Measurements from ENCODE around the gene DDX41. TPM values are rescaled to one million over a fixed set of nuclear protein-coding genes. Genes with fewer than 3 reads are reported as not detected.

The DDX41 gene
- total and polyA plus RNA-seq, 2 donors (not counting 3 experiments of a cell fraction or from before 2014, with no cell fraction given), result 103 to 118 TPM

GRCh38 chr5:177483994-177484901 lies 32.5 kb downstream of the DDX41 start:
- H3K27me3 ChIP-seq (ENCODE audit: control insufficient read depth in 2 of 2, insufficient read depth in 2 of 2, low read length in 2 of 2), result no peaks in the 10 kb centered on the region
- H4K20me1 ChIP-seq (replicated peaks; ENCODE audit: control insufficient read depth, extremely low read depth, insufficient read depth, low read length), result no peaks in the 10 kb centered on the region
- H3K36me3 ChIP-seq (ENCODE audit: control insufficient read depth in 2 of 2, extremely low read depth in 1 of 2, insufficient read depth in 2 of 2, low read length in 2 of 2), result peaks cover 16 to 48% of the 10 kb centered on the region in 2 experiments
- no TSS peak for BruUV-seq (replicated peaks)
- no peaks in the 10 kb centered on the region for H3K9me1 ChIP-seq (replicated peaks; ENCODE audit: control insufficient read depth, extremely low read depth, insufficient read depth, low read length)
- no peaks in the 10 kb centered on the region for H3K9me3 ChIP-seq (replicated peaks; ENCODE audit: control insufficient read depth, insufficient read depth, low read length)
- no peak overlapping the region for H3K4me2 ChIP-seq (ENCODE audit: insufficient read depth, low read length)
- no peak overlapping the region for H2AFZ ChIP-seq (ENCODE audit: low read depth, low read length)
- H3K27ac ChIP-seq (ENCODE audit: insufficient read depth, low read depth, low read length), result no peak overlapping the region
- CTCF ChIA-PET, result no interaction called here
- DNase-seq (ENCODE audit: low read depth, low spot score), result no peak
- no peak overlapping the region for H3K9ac ChIP-seq (replicated peaks; ENCODE audit: extremely low read depth, insufficient read depth, low read length)
- FAIRE-seq, result no peak
- TF ChIP-seq POLR2AphosphoS5 (IDR thresholded peaks at IDR 0.05; ENCODE audit: insufficient read depth, low read depth, low read length) (peak; percentile 75), EZH2 (IDR thresholded peaks at IDR 0.05; ENCODE audit: borderline replicate concordance, low read depth, low read length, severe bottlenecking) (no peak), POLR2A (IDR thresholded peaks at IDR 0.05; ENCODE audit: low read depth, low read length) (peak; percentile 61), JUN (IDR thresholded peaks at IDR 0.05; ENCODE audit: borderline replicate concordance, insufficient read depth, insufficient read length, low read depth) (no peak), MAX (IDR thresholded peaks at IDR 0.05; ENCODE audit: insufficient read depth, insufficient read length) (no peak)
- no peaks in the 10 kb centered on the region for H3K4me1 ChIP-seq (ENCODE audit: control insufficient read depth, extremely low read depth, insufficient read depth, low read length)
- dilution Hi-C loops (cut with MboI; ENCODE audit: extremely low pct_ligation_motif_present, low sequenced_read_pairs) (no loop called here), intact Hi-C loops (cut with micrococcal nuclease) (no loop called here)
- POLR2A ChIA-PET, result interaction anchor here (1.2 kb wide), 1 partner anchor 13 kb away, joined by 4 read pairs; the partner anchor contains the start of gene PDLIM7
- H3K79me2 ChIP-seq (ENCODE audit: control insufficient read depth, insufficient read depth, low read length), result peaks cover 4% of the 10 kb centered on the region
- no peak overlapping the region for H3K4me3 ChIP-seq (replicated peaks in 1 of 3; ENCODE audit: insufficient read depth in 1 of 3, low read depth in 1 of 3, low read length in 3 of 3)

- Histone ChIP-seq H3K9ac (replicated peaks; ENCODE audit: extremely low read depth, insufficient read depth, low read length) (no peak overlapping the region), H3K27ac (ENCODE audit: insufficient read depth, low read depth, low read length) (no peak overlapping the region), H3K4me3 (replicated peaks in 1 of 3; ENCODE audit: insufficient read depth in 1 of 3, low read depth in 1 of 3, low read length in 3 of 3) (no peak overlapping the region), H2AFZ (ENCODE audit: low read depth, low read length) (no peak overlapping the region), H3K27me3 (ENCODE audit: control insufficient read depth in 2 of 2, insufficient read depth in 2 of 2, low read length in 2 of 2) (no peaks in the 10 kb centered on the region), H3K9me1 (replicated peaks; ENCODE audit: control insufficient read depth, extremely low read depth, insufficient read depth, low read length) (no peaks in the 10 kb centered on the region), H4K20me1 (replicated peaks; ENCODE audit: control insufficient read depth, extremely low read depth, insufficient read depth, low read length) (no peaks in the 10 kb centered on the region), H3K9me3 (replicated peaks; ENCODE audit: control insufficient read depth, insufficient read depth, low read length) (no peaks in the 10 kb centered on the region), H3K4me2 (ENCODE audit: insufficient read depth, low read length) (no peak overlapping the region), H3K79me2 (ENCODE audit: control insufficient read depth, insufficient read depth, low read length) (peaks cover 4% of the 10 kb centered on the region), H3K4me1 (ENCODE audit: control insufficient read depth, extremely low read depth, insufficient read depth, low read length) (no peaks in the 10 kb centered on the region), H3K36me3 (ENCODE audit: control insufficient read depth in 2 of 2, extremely low read depth in 1 of 2, insufficient read depth in 2 of 2, low read length in 2 of 2) (peaks cover 11 to 44% of the 10 kb centered on the region in 2 experiments)
- ChIA-PET POLR2A (no interaction called here), CTCF (no interaction called here)
- TF ChIP-seq EZH2 (IDR thresholded peaks at IDR 0.05; ENCODE audit: borderline replicate concordance, low read depth, low read length, severe bottlenecking), result no peak
- no peak for TF ChIP-seq JUN (IDR thresholded peaks at IDR 0.05; ENCODE audit: borderline replicate concordance, insufficient read depth, insufficient read length, low read depth)
- no peak for TF ChIP-seq CTCF (IDR thresholded peaks at IDR 0.05; ENCODE audit: extremely low read depth in 1 of 2, insufficient read depth in 1 of 2, low read depth in 1 of 2, low read length in 2 of 2)
- no peak for TF ChIP-seq POLR2AphosphoS5 (IDR thresholded peaks at IDR 0.05; ENCODE audit: insufficient read depth, low read depth, low read length)
- TF ChIP-seq MAX (IDR thresholded peaks at IDR 0.05; ENCODE audit: insufficient read depth, insufficient read length), result no peak
- TF ChIP-seq FOS (IDR thresholded peaks at IDR 0.05; ENCODE audit: borderline replicate concordance, insufficient read depth, low read length), result no peak
- no peak for TF ChIP-seq GATA2 (IDR thresholded peaks at IDR 0.05; ENCODE audit: insufficient read depth, insufficient read length, low read depth, low read length)
- no peak for TF ChIP-seq MYC (IDR thresholded peaks at IDR 0.05; ENCODE audit: low read depth, low read length)
- TF ChIP-seq POLR2A (IDR thresholded peaks at IDR 0.05; ENCODE audit: low read depth, low read length), result no peak
- DNase-seq (ENCODE audit: low read depth, low spot score), result no peak
- dilution Hi-C loops (cut with MboI; ENCODE audit: extremely low pct_ligation_motif_present, low sequenced_read_pairs), result no loop called here
- no peak for FAIRE-seq
- intact Hi-C loops (cut with micrococcal nuclease), result no loop called here
- BruUV-seq (replicated peaks), result no TSS peak
Observed at GRCh38 chr5:177483042-177483441, 33.7 kb downstream of the DDX41 start.

Data from endothelial cell of umbilical vein (primary cell).